ENCODE data around the gene SLC2A14.

SLC2A14 gene

DNA sequence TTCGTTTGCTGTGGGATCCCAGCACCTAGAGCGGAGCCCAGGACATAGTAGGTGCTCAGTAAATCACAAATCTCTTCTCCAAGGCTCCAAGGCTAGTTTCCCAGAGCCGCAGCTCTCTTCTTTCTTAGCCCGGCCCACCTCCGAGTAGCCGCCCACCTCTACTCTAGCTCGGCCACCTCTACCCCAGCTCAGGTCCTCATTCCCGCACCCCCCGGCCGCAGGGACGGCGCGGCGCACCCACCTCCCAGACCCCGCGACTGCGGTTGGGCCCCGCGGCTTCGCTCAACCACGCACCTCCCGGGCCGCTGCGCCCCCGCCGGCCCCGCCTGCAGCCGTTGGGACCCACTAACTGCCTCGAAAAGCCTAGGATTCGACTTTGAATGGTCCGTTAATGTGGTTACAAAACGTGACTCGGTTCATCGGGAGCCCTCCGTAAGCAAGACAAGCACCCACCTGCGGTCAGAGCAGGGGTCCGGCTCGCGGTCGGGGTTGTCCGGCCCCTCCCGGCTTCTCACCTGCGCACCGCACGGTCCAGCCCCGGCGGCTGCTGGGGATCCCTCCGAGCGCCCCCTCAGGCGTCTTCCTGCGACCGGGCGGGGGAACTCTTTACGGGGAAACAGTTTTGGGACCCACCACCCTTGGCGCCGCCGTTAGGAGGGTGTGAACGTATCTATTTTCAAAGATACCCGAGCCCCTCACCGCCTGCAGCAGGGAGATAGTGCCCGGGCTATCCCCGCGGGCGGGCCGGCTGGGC is at the start of gene SLC2A14:
Gene SLC2A14, minus strand, starts transcription at position 350 of the 754 bp plus-strand sequence. CDS start 3,035 bp downstream, outside the sequence.
- no peak for TF ChIP-seq GATA3 (IDR thresholded peaks at IDR 0.05; ENCODE audit: low read depth, low read length)
- no peak for TF ChIP-seq GATA2 (IDR thresholded peaks at IDR 0.05; ENCODE audit: low read depth, low read length)

DNA sequence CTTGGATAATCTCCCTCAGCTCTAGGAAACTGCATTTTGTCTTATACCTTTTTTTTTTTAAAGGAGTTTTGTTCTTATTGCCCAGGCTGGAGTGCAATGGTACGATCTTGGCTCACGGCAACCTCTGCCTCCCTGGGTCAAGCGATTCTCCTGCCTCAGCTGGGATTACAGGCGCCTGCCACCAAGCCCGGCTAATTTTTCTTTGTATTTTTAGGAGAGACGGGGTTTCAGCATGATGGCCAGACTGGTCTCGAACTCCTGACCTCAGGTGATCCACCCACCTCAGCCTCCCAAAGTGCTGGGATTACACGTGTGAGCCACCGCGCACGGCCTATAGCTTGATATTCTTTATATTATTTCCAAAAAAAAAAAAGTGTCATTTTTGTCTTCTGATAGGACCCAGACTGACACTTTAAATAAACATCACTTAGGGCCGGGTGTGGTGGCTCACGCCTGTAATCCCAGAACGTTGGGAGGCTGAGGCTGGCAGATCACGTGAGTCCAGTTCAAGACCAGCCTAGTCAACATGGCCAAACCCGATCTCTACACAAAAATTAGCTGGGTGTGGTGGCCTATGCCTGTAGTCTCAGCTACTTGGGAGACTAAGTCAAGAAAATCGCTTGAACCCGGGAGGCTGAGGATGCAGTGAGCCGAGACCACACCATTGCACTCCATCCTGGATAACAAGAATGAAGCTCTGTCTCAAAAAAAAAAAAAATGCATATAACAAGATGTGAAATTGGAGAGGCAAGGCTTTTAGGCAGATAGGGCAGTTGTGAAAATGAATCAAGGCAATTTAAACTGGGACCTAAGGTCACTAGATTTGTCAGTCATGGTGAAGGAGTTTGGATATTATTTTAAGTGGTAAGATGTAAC is 44.9 kb upstream of the SLC2A14 start:
- no peak for TF ChIP-seq GATA2 (IDR thresholded peaks at IDR 0.05; ENCODE audit: low read depth, low read length)
- TF ChIP-seq GATA3 (IDR thresholded peaks at IDR 0.05; ENCODE audit: low read depth, low read length): no peak

DNA sequence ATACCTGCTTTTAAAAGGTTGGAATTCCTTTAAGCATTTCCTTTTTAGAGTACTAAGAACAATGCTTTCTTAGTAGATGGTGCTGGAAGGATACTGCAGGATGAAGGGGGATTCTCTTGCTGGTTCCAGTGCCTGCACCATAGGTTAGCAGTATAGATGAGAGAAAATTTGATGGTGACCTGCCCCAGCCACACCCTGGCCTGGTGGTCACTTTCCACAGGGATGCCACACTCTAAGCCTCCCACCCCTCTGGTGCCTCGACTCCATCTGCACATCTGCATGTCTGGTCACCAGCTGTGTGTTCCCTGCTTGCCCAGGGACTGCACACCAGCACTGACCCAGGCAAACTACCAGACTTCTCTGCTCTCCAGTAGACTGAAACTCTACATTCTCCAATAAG is 44.2 kb upstream of the SLC2A14 start:
- no peak for TF ChIP-seq GATA3 (IDR thresholded peaks at IDR 0.05; ENCODE audit: low read depth, low read length)
- no peak for TF ChIP-seq GATA2 (IDR thresholded peaks at IDR 0.05; ENCODE audit: low read depth, low read length)

DNA sequence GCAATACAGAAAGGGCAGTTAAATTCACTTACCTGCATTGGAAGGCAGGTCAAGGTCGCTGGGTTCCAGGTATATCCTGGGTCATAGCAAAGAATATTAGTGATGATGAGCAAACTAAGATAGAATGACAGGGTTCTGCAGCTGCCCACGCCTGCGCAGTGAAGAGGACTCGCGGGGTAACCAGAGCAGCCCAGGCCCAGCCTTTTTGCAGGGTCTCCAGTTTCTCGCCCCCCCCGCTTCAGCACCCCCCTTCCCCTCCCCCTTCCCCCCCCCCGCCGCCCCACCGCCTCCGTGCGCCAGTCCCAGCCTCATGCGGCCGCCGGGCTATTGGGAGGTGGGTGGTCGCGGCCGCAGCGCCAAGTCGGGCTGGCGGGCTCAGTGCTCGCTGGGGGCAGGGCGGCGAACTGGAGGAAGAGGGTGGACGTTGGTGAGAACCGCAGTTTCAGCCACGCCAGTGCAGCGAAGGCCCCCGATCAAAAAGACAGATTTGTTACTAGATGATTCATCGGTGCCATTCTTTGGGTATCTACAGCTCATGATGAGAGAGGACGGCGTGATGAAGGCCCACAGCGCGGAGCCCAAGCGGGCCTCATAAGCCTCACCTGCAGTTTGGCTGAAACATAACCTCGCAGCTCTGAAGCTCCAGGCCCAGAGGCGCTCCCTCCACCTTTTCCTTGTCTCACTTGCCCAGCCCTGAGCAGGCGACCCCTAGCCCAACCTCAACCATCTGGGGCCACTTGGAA is 43.1 kb upstream of the SLC2A14 start:
- TF ChIP-seq GATA2 (IDR thresholded peaks at IDR 0.05; ENCODE audit: low read depth, low read length) (no peak), GATA3 (IDR thresholded peaks at IDR 0.05; ENCODE audit: low read depth, low read length) (no peak)

DNA sequence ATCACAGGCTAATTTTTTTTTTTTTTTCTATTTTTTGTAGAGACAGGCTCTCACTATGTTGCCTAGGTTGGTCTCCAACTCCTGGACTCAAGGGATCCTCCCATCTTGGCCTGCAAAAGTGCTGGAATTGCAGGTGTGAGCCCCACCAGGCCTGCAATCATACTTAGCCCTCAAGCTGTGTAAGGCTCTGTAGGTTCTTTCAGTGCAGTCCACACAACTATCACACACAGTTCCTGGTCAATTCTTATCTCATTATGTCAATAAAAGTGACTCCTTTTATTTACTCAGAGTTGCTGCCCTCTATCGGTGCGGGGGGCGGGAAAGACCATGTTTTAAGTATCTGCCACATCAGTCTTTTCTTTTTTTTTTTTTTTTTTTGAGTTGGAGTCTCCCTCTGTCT is 34.3 kb upstream of the SLC2A14 start:
- TF ChIP-seq GATA2 (IDR thresholded peaks at IDR 0.05; ENCODE audit: low read depth, low read length): no peak
- TF ChIP-seq GATA3 (IDR thresholded peaks at IDR 0.05; ENCODE audit: low read depth, low read length): no peak

DNA sequence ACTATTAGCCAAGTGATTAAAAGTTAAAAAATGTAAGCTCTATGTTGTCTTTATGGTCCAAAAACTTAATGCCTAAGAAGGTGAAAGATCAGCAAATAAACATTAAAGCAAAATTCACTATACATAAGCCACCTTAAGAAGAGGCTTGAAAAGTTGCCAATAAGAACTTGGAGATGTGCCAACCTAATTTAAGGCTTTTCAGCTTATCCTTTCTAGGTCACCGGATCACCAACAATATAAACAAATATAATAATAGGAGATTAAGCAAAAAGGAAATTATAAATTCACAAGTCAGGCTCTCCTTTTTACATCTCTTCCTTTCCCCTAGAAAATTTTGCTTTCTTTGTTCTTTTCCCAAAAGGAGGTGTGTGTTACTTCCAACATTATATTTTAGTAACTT is 32.4 kb upstream of the SLC2A14 start:
- no peak for TF ChIP-seq GATA3 (IDR thresholded peaks at IDR 0.05; ENCODE audit: low read depth, low read length)
- TF ChIP-seq GATA2 (IDR thresholded peaks at IDR 0.05; ENCODE audit: low read depth, low read length): no peak

DNA sequence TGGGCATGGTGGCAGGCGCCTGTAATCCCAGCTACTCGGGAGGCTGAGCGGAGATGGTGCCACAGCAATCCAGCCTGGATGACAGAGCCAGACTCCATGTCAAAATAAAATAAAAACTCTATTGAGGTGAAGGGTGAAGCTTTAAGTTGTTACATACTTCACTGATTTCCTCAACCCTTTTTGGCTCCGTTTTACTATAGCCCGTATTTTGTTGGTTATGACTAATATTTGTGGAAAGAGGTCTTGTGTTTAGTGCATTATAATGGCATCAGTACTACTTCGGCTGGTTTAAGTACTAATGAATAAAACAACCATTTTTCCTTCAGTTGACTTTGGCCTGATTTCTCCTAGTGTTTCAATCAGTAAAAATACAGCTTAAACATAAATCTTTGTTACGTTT is 27.0 kb upstream of the SLC2A14 start:
- TF ChIP-seq GATA3 (IDR thresholded peaks at IDR 0.05; ENCODE audit: low read depth, low read length): no peak
- TF ChIP-seq GATA2 (IDR thresholded peaks at IDR 0.05; ENCODE audit: low read depth, low read length): no peak

DNA sequence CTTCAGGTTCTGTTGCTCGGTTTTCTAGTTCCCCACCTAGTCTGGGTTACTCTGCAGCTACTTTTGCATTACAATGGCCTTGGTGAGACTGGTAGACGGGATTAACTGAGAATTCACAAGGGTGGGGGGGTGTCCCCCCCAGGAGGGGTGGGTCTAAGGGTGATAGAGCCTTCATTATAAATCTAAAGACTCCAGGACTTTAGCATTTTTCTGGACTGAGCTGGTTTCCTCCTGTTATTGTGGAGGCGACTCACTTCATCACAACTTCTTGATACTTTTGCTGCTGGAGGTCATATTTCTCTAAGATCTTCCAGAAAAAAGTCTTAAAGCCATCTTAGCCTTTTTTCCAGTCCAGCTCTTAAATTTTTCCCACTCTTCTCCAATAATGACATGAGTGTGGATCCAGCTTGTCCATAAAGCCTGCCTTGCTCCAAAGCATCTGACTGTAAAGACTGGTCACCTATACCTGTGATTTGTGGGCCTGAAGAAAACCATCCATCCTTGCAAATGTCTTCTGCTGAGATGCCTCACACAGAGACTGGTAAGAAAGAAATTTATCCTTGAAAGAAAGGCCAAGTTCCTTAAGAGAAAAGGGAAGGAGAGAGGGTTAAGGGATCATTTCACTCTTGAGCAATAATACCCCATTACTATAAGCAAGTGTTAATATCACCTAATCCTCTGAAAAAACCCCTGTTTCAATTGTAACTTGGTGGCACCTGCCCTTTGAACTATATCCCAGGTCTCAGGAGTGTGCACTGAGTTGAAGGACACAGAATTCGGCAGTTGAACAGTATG is 19.7 kb upstream of the SLC2A14 start:
- TF ChIP-seq GATA2 (IDR thresholded peaks at IDR 0.05; ENCODE audit: low read depth, low read length) (no peak), GATA3 (IDR thresholded peaks at IDR 0.05; ENCODE audit: low read depth, low read length) (no peak)

DNA sequence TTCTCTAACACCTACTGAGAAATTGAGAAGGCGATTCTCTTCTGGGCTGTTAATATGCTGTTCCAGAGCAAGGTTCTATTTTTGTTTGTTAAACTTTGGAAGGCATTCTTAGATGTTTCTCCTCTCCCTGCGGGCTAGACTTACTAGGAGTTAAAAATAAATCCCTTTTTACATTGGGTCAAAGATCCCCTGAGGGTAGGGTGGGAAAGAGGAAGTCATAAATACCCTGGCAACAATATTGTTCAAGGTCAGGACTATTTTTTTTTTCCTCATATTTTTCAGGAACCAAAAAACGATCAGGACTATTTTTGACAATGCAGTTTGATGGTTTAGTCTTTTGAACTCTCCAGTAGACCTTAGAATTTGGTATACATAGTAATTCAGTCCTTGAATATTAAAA is 12.0 kb upstream of the SLC2A14 start:
- TF ChIP-seq GATA3 (IDR thresholded peaks at IDR 0.05; ENCODE audit: low read depth, low read length) (no peak), GATA2 (IDR thresholded peaks at IDR 0.05; ENCODE audit: low read depth, low read length) (no peak)

DNA sequence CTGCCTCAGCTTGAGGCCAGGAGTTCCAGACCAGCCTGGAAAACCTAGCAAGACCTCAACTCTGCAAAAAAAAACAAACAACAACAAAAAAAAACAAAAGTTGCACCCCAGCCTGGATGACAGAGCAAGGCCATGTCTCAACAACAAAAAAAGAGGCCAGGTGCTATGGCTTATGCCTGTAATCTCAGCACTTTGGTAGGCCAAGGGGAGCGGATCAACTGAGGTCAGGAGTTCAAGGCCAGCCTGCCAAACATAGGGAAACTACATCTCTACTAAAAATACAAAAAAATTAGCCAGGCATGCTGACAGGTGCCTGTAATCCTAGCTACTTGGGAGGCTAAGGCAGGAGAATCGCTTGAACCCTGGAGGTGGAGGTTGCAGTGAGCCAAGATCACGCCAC is 6.5 kb upstream of the SLC2A14 start:
- TF ChIP-seq GATA3 (IDR thresholded peaks at IDR 0.05; ENCODE audit: low read depth, low read length) (no peak), GATA2 (IDR thresholded peaks at IDR 0.05; ENCODE audit: low read depth, low read length) (no peak)

DNA sequence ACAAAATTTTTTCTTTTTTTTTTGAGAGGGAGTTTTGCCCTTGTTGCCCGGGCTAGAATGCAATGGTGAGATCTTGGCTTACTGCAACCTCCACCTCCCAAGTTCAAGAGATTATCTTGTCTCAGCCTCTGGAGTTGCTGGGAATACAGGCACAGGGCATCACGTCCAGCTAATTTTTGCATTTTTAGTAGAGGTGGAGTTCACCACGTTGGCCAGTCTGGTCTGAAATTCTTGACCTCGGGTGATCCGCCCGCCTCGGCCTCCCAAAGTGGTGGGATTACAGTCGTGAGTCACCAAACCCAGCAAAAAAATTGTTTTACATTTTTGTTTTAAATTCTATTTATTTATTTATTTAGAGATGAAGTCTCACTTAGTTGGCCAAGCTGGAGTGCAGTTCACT is 4.7 kb upstream of the SLC2A14 start:
- no peak for TF ChIP-seq GATA2 (IDR thresholded peaks at IDR 0.05; ENCODE audit: low read depth, low read length)
- TF ChIP-seq GATA3 (IDR thresholded peaks at IDR 0.05; ENCODE audit: low read depth, low read length): no peak

DNA sequence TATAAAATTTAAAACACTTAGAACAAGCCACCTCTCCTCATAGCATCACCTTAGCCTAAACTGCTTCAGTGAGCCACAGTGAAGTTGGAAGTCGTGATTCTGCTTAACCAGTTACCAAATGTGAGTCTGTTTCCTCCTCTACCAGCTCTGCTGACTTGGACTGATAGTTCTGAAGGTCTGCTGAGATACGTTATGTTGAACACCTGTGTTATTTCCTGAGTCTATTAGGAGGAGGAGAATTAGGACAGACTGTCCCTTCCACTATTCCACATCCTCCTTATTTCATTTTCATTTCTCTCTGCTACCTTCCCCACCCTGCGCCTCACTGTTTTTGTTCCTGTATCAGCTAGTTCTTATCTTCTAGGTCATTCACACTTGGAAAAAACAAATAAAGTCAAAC is 2.4 kb downstream of the SLC2A14 start:
- no peak for TF ChIP-seq GATA3 (IDR thresholded peaks at IDR 0.05; ENCODE audit: low read depth, low read length)
- TF ChIP-seq GATA2 (IDR thresholded peaks at IDR 0.05; ENCODE audit: low read depth, low read length): no peak

DNA sequence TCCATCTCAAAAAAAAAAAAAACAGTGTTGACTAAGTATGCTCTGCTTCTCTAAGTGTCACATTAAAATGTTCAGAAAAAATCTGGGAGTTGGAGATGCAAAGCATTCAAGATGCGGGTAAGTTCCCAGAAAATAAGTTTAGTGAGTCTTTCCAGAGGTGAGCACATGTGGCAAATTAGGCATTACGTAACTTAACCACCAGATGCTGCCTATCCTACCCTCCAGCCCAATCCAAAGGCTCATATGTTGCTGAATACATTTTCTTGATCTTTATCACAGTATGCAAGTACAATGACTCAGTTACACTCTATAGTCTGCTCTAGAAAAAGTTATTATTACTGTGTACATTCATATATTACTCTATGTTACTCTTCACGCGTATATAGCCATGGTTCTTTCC is 3.6 kb downstream of the SLC2A14 start:
- TF ChIP-seq GATA3 (IDR thresholded peaks at IDR 0.05; ENCODE audit: low read depth, low read length) (no peak), GATA2 (IDR thresholded peaks at IDR 0.05; ENCODE audit: low read depth, low read length) (no peak)

Measured in SH-SY5Y (cell line).